ENCODE results near the gene PGAM5. TPM values are rescaled to one million over a fixed set of nuclear protein-coding genes. Genes with fewer than 3 reads are reported as not detected.

Gene PGAM5
- total RNA-seq, 1 donor from 2014 or later = 29.1 TPM

- peak; percentile 63 for DNase-seq
- Mint-ChIP-seq H3K27ac (ENCODE audit: unreplicated experiment) (peak within 1 kb of the TSS; percentile 97), H3K4me1 (ENCODE audit: low read depth, unreplicated experiment) (peaks cover 10% of the 10 kb centered on the region)
Measured at GRCh38 chr12:132761032-132761920, 50.6 kb downstream of the PGAM5 start, which contains the start of gene ANKLE2. Gene ANKLE2 (minus strand): TSS chr12:132761832. CDS start chr12:132761798, 34 bp downstream.

GRCh38 chr12:132761921-132762583 lies 51.4 kb downstream of the PGAM5 start:
- peak; percentile 87 for DNase-seq
- peaks cover 10% of the 10 kb centered on the region for H3K4me1 Mint-ChIP-seq (ENCODE audit: low read depth, unreplicated experiment)
- peaks cover 10% of the 10 kb centered on the region for H3K9me3 Mint-ChIP-seq (ENCODE audit: unreplicated experiment)
- H3K27me3 Mint-ChIP-seq (ENCODE audit: unreplicated experiment) = peaks cover 5% of the 10 kb centered on the region
- H3K4me3 Mint-ChIP-seq (ENCODE audit: unreplicated experiment) = peak overlapping the region; percentile 74
- H3K27ac Mint-ChIP-seq (ENCODE audit: unreplicated experiment) = peak overlapping the region; percentile 48
- H3K36me3 Mint-ChIP-seq (ENCODE audit: unreplicated experiment) = no peaks in the 10 kb centered on the region
- no peak for TF ChIP-seq CTCF (IDR thresholded peaks at IDR 0.05; ENCODE audit: partially characterized antibody, unreplicated experiment)

More at GRCh38 chr12:132761032-132761920, 50.6 kb downstream of the PGAM5 start, which contains the start of gene ANKLE2:
- no peak for TF ChIP-seq CTCF (IDR thresholded peaks at IDR 0.05; ENCODE audit: partially characterized antibody, unreplicated experiment)
- H3K4me3 Mint-ChIP-seq (ENCODE audit: unreplicated experiment) = peak within 1 kb of the TSS; percentile 99
- H3K27me3 Mint-ChIP-seq (ENCODE audit: unreplicated experiment) = peaks cover 5% of the 10 kb centered on the region
- H3K9me3 Mint-ChIP-seq (ENCODE audit: unreplicated experiment) = peaks cover 10% of the 10 kb centered on the region
- H3K36me3 Mint-ChIP-seq (ENCODE audit: unreplicated experiment) = no peaks in the 10 kb centered on the region

GRCh38 chr12:132764231-132764630 lies 53.6 kb downstream of the PGAM5 start:
- Mint-ChIP-seq H3K27ac (ENCODE audit: unreplicated experiment) (peak overlapping the region; percentile 70), H3K4me3 (ENCODE audit: unreplicated experiment) (no peak overlapping the region), H3K36me3 (ENCODE audit: unreplicated experiment) (no peaks in the 10 kb centered on the region), H3K4me1 (ENCODE audit: low read depth, unreplicated experiment) (peaks cover 12% of the 10 kb centered on the region), H3K27me3 (ENCODE audit: unreplicated experiment) (peaks cover 5% of the 10 kb centered on the region), H3K9me3 (ENCODE audit: unreplicated experiment) (peaks cover 13% of the 10 kb centered on the region)
- no peak for DNase-seq
- TF ChIP-seq CTCF (IDR thresholded peaks at IDR 0.05; ENCODE audit: partially characterized antibody, unreplicated experiment) = no peak

GRCh38 chr12:132765361-132765760 lies 54.7 kb downstream of the PGAM5 start:
- H3K36me3 Mint-ChIP-seq (ENCODE audit: unreplicated experiment) = no peaks in the 10 kb centered on the region
- no peak for DNase-seq
- peaks cover 10% of the 10 kb centered on the region for H3K9me3 Mint-ChIP-seq (ENCODE audit: unreplicated experiment)
- H3K4me3 Mint-ChIP-seq (ENCODE audit: unreplicated experiment) = no peak overlapping the region
- TF ChIP-seq CTCF (IDR thresholded peaks at IDR 0.05; ENCODE audit: partially characterized antibody, unreplicated experiment) = no peak
- peaks cover 7% of the 10 kb centered on the region for H3K4me1 Mint-ChIP-seq (ENCODE audit: low read depth, unreplicated experiment)
- H3K27ac Mint-ChIP-seq (ENCODE audit: unreplicated experiment) = no peak overlapping the region
- H3K27me3 Mint-ChIP-seq (ENCODE audit: unreplicated experiment) = peaks cover 5% of the 10 kb centered on the region

Data from glutamatergic neuron (in vitro differentiated cells).